Lower lobe of right lung (tissue), 2 donors: ENCODE measurements around the gene GRIN1. TPM values are rescaled to one million over a fixed set of nuclear protein-coding genes. Genes with fewer than 3 reads are reported as not detected.

ENCODE experiments used
- ATAC-seq, 2 donors: fragments of 200-7000 bp; cut with Tn5 transposase; one replicate each; pipeline ENCODE4 v1.9.1; 2020 to 2022; ENCODE audit warnings: mild to moderate bottlenecking in 2 of 2, moderate library complexity in 2 of 2
- DNase-seq: peaks from one replicate; pipeline ENCODE4 v3.0.0-alpha.2; 2020
- H3K27ac ChIP-seq: fragments of 200-600 bp; one replicate; pipeline ENCODE4 v1.8.0; 2022
- H3K27me3 ChIP-seq: fragments of 200-600 bp; one replicate; pipeline ENCODE4 v1.8.0; 2022; ENCODE audit warnings: low read depth
- H3K36me3 ChIP-seq: fragments of 200-600 bp; one replicate; pipeline ENCODE4 v1.8.0; 2022; ENCODE audit warnings: mild to moderate bottlenecking
- H3K4me1 ChIP-seq: fragments of 200-600 bp; one replicate; pipeline ENCODE4 v1.8.0; 2022
- H3K4me3 ChIP-seq: fragments of 200-600 bp; one replicate; pipeline ENCODE4 v1.8.0; 2022; ENCODE audit warnings: mild to moderate bottlenecking
- H3K9me3 ChIP-seq: fragments of 200-600 bp; one replicate; pipeline ENCODE4 v1.8.0; 2022
- CTCF ChIP-seq: fragments of 200-600 bp; IDR thresholded peaks from one replicate; pipeline ENCODE4 v1.8.0; 2022; ENCODE audit warnings: antibody characterized with exemption, mild to moderate bottlenecking
- intact Hi-C: fragments of 100-400 bp; cut with DNase I; formaldehyde crosslinking; loops from one replicate; pipeline ENCODE4 v1.11.0; 2022
- total RNA-seq: library from RNA; stranded (reverse); fragmentation: NEBNext Ultra II Directional; extraction: Animal tissue kit (Norgen Biotek cat#: 25700); gene quantifications from one replicate; pipeline ENCODE4 v1.2.1, GENCODE V29; 2021
- donor health status: DM: no; HTN: yes; CAD: no; lungs with severe emphysema.

The GRIN1 gene
- total RNA-seq, 1 donor from 2014 or later = 0.92 TPM

DNA sequence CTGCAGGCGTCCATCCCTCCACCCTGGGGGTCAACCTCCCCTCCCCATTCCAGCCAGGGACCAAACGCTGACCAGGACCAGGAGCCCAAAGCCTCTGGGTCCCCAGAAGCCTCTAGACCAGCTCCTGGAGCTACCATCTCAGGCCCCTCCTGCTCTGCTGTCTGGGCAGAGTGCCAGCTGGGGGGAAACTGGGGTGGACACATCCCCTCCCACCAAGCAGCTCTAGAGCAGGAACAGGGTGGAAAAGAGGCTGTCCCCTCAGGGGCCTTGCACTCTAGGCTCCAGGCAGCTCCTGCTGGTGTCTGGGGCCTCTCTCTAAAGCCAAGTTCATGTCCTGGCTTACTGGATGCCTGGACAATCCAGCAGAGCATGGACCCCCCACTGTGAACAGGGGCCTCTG is 53.9 kb downstream of the GRIN1 start:
- Histone ChIP-seq H3K4me1 (peaks cover 58% of the 10 kb centered on the region), H3K27ac (no peak overlapping the region), H3K36me3 (peaks cover 27% of the 10 kb centered on the region), H3K27me3 (no peaks in the 10 kb centered on the region), H3K4me3 (no peak overlapping the region), H3K9me3 (no peaks in the 10 kb centered on the region)
- no peak for TF ChIP-seq CTCF
- intact Hi-C loops = no loop called here
- DNase-seq = no peak
- no peak for ATAC-seq

DNA sequence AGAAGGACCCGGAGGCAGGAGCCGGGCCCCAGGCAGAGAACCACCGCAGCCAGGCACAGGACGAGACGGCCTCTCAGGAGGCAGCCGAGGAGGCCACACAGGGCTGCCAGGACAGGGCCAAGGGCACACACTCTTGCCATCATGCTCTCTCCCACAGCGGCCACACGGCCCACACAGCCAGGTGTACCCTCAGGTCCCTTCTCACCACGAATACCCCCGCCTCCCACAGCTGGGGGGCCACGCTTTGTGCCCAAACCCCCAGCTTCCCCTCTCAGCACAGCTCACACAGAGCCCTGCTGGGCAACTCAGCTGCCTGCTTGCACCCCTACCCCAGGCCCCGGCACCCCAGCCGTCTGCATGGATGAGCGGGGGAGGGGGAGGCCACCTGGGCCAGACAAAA is 54.8 kb downstream of the GRIN1 start:
- intact Hi-C loops = no loop called here
- no peaks in the 10 kb centered on the region for H3K27me3 ChIP-seq
- DNase-seq = no peak
- no peak for TF ChIP-seq CTCF
- H3K9me3 ChIP-seq = no peaks in the 10 kb centered on the region
- peaks cover 27% of the 10 kb centered on the region for H3K36me3 ChIP-seq
- no peak for ATAC-seq
- peaks cover 67% of the 10 kb centered on the region for H3K4me1 ChIP-seq
- H3K27ac ChIP-seq = no peak overlapping the region
- no peak overlapping the region for H3K4me3 ChIP-seq

- Histone ChIP-seq H3K36me3 (peaks cover 27% of the 10 kb centered on the region), H3K4me3 (no peak overlapping the region), H3K9me3 (no peaks in the 10 kb centered on the region), H3K27ac (no peak overlapping the region), H3K4me1 (peaks cover 70% of the 10 kb centered on the region), H3K27me3 (no peaks in the 10 kb centered on the region)
- intact Hi-C loops = no loop called here
- ATAC-seq (no peak), DNase-seq (no peak)
- no peak for TF ChIP-seq CTCF
Observed at GRCh38 chr9:137194388-137194787, 55.4 kb downstream of the GRIN1 start.

- no peak for ATAC-seq
- Histone ChIP-seq H3K4me3 (no peak overlapping the region), H3K36me3 (peaks cover 24% of the 10 kb centered on the region), H3K27me3 (no peaks in the 10 kb centered on the region), H3K27ac (no peak overlapping the region), H3K9me3 (no peaks in the 10 kb centered on the region), H3K4me1 (peaks cover 69% of the 10 kb centered on the region)
- no peak for TF ChIP-seq CTCF
- no peak for DNase-seq
- intact Hi-C loops = no loop called here
Observed at GRCh38 chr9:137194909-137195308, 56.0 kb downstream of the GRIN1 start.

DNA sequence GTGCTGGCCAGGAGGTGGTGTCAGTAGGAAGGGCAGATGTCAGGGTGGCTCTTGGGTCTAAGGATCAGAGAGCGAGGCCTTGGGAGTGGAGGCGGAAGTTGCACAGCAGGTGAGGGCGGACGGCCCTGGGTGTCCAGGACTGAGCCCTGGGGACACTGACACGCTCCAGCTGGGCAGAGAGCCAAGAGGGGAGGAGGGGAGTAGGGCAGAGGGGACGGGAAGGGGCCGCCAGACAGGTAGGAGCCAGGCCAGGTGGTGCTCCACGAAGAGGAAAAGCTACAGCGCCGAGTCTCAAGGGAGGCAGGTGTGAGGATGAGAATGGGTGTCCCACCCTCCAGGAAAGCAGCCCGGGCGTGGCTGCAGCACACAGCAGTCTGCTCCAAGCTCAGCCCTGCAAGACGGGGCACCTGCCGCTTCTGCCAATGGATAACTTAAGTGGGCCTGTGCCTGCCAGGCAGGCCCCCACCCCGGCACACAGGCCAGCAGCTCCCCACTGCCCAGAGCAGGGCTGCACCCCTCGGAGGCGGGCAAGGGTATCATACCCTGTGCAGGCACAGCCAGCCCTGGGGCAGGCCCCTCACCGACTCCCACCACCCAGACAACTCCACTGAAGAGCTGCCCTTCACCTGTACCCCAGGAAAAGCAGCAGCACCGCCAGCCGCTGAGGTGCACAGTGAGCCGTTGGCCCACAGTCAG is 56.7 kb downstream of the GRIN1 start:
- intact Hi-C loops = no loop called here
- peaks cover 62% of the 10 kb centered on the region for H3K4me1 ChIP-seq
- no peak overlapping the region for H3K4me3 ChIP-seq
- H3K36me3 ChIP-seq = peaks cover 16% of the 10 kb centered on the region
- TF ChIP-seq CTCF = no peak
- no peaks in the 10 kb centered on the region for H3K9me3 ChIP-seq
- no peaks in the 10 kb centered on the region for H3K27me3 ChIP-seq
- ATAC-seq = no peak
- no peak for DNase-seq
- no peak overlapping the region for H3K27ac ChIP-seq
